ENCODE measurements around the gene SPAG6.

DNA sequence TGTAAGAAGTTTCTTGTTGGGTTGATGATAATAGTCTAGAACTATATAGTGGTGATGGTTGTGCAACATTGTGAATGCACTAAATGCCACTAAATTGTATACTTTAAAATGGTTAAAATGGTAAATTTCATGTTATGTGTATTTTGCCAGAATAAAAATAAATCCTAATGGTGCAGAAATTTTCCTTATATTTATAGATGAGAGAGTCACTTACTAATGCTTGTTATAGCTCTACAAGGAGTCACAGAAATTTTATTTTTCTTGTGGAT lies 21.1 kb downstream of the SPAG6 start:
- TF ChIP-seq POLR2A (IDR thresholded peaks at IDR 0.05) = no peak
- TF ChIP-seq, protein P1, sequence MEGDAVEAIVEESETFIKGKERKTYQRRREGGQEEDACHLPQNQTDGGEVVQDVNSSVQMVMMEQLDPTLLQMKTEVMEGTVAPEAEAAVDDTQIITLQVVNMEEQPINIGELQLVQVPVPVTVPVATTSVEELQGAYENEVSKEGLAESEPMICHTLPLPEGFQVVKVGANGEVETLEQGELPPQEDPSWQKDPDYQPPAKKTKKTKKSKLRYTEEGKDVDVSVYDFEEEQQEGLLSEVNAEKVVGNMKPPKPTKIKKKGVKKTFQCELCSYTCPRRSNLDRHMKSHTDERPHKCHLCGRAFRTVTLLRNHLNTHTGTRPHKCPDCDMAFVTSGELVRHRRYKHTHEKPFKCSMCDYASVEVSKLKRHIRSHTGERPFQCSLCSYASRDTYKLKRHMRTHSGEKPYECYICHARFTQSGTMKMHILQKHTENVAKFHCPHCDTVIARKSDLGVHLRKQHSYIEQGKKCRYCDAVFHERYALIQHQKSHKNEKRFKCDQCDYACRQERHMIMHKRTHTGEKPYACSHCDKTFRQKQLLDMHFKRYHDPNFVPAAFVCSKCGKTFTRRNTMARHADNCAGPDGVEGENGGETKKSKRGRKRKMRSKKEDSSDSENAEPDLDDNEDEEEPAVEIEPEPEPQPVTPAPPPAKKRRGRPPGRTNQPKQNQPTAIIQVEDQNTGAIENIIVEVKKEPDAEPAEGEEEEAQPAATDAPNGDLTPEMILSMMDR (IDR thresholded peaks at IDR 0.05) = no peak

All from uterus (tissue), 2 donors.